K562 (cell line): Measurements from ENCODE around the gene EVL. TPM values are rescaled to one million over a fixed set of nuclear protein-coding genes. Genes with fewer than 3 reads are reported as not detected.

ENCODE experiments used
- ATF3 ChIP-seq, 2 experiments: fragments of 450-650 bp in 1 of 2; sonication (generic) in 1 of 2; formaldehyde crosslinking in 1 of 2; IDR thresholded peaks in 1 of 2; conservative IDR thresholded peaks in 1 of 2; 2 replicates each; pipeline versions ENCODE4 v1.6.1 to v1.8.1; 2016 to 2023; ENCODE audit warnings: mild to moderate bottlenecking in 2 of 2, moderate library complexity in 2 of 2, inconsistent platforms in 1 of 2, missing genetic modification reagents in 1 of 2
- ATF7 ChIP-seq: fragments of 450-650 bp; IDR thresholded peaks from 2 replicates; pipeline ENCODE4 v1.7.1; 2014; ENCODE audit warnings: mild to moderate bottlenecking, moderate library complexity
- CBFA2T3 ChIP-seq: fragments of 450-650 bp; IDR thresholded peaks from 2 replicates; pipeline ENCODE4 v1.6.1; 2017
- HDAC1 ChIP-seq, 2 experiments: fragments of 450-650 bp; IDR thresholded peaks; 2 replicates each; pipeline ENCODE4 v1.6.1; 2016 to 2017; ENCODE audit warnings: inconsistent platforms in 1 of 2, mild to moderate bottlenecking in 1 of 2, moderate library complexity in 1 of 2
- KLF1 ChIP-seq: fragments of 450-650 bp; IDR thresholded peaks from 2 replicates; pipeline ENCODE4 v1.6.1; 2016; ENCODE audit warnings: missing genetic modification characterization, missing compliant biosample characterization
- NBN ChIP-seq: fragments of 450-650 bp; IDR thresholded peaks from 2 replicates; pipeline ENCODE4 v1.6.1; 2016; ENCODE audit warnings: low read depth, mild to moderate bottlenecking
- NFRKB ChIP-seq: fragments of 450-650 bp; IDR thresholded peaks from 2 replicates; pipeline ENCODE4 v1.6.1; 2016; ENCODE audit warnings: low read depth
- POLR2H ChIP-seq: IDR thresholded peaks from 2 replicates; pipeline ENCODE4 v1.6.1; 2016; ENCODE audit warnings: missing genetic modification characterization, low read depth, mild to moderate bottlenecking, control low read depth, missing compliant biosample characterization, moderate library complexity
- PREB ChIP-seq: sonication (generic); formaldehyde crosslinking; IDR thresholded peaks from 2 replicates; pipeline ENCODE4 v1.8.1; 2023; ENCODE audit warnings: mild to moderate bottlenecking, missing genetic modification reagents
- RB1 ChIP-seq: fragments of 450-650 bp; IDR thresholded peaks from 2 replicates; pipeline ENCODE4 v1.6.1; 2017; ENCODE audit warnings: low read depth, mild to moderate bottlenecking
- SRF ChIP-seq, 2 experiments: fragments of 250-450, 450-650 bp in 1 of 2; sonication (Bioruptor Pico) in 1 of 2; sonication (generic) in 1 of 2; formaldehyde crosslinking; IDR thresholded peaks; 2 replicates each; pipeline versions ENCODE4 v1.5.0 to v1.5.1; 2020 to 2022; ENCODE audit warnings: mild to moderate bottlenecking in 1 of 2, missing genetic modification reagents in 1 of 2
- SRSF1 ChIP-seq: fragments of 200-400 bp; formaldehyde crosslinking; IDR thresholded peaks from 2 replicates; pipeline ENCODE4 v1.6.1; 2017; ENCODE audit warnings: mild to moderate bottlenecking, low read depth, low read length, moderate library complexity
- SRSF9 ChIP-seq: fragments of 200-400 bp; formaldehyde crosslinking; IDR thresholded peaks from 2 replicates; pipeline ENCODE4 v1.6.1; 2017; ENCODE audit warnings: low read depth, low read length, borderline replicate concordance
- TEAD4 ChIP-seq, 2 experiments: sonication (generic) in 1 of 2; formaldehyde crosslinking in 1 of 2; IDR thresholded peaks; 2 replicates each; pipeline versions ENCODE4 v1.6.1 to v1.8.0; 2012 to 2022; ENCODE audit warnings: borderline replicate concordance in 1 of 2, inconsistent platforms in 1 of 2, low read length in 1 of 2, mild to moderate bottlenecking in 1 of 2, missing genetic modification reagents in 1 of 2
- ZBTB2 ChIP-seq: fragments of 450-650 bp; IDR thresholded peaks from 2 replicates; pipeline ENCODE4 v1.6.1; 2016; ENCODE audit warnings: antibody characterized with exemption
- ZFP36 ChIP-seq: fragments of 150-350 bp; IDR thresholded peaks from 2 replicates; pipeline ENCODE4 v1.6.1; 2018; ENCODE audit warnings: low read length, low read depth; ENCODE audit not compliant: partially characterized antibody
- ZKSCAN8 ChIP-seq: fragments of 200-800 bp; sonication (Bioruptor generic); IDR thresholded peaks from 2 replicates; pipeline ENCODE4 v1.6.1; 2016; ENCODE audit warnings: missing genetic modification characterization, missing compliant biosample characterization
- ZNF175 ChIP-seq: fragments of 200-800 bp; sonication (Bioruptor generic); IDR thresholded peaks from 2 replicates; pipeline ENCODE4 v1.6.1; 2016; ENCODE audit warnings: low read depth, mild to moderate bottlenecking, missing genetic modification characterization, missing compliant biosample characterization
- polyA plus RNA-seq, 8 experiments: library from polyadenylated mRNA; depleted of rRNA in 4 of 8; stranded (reverse) in 5 of 8; unstranded in 3 of 8; fragments of >200 nt; fragmentation: Nextera tagmentation in 2 of 8; fragmentation: Illumina TruSeq in 1 of 8; extraction: Ambion mirVana in 2 of 8; extraction: Trizol in 1 of 8; gene quantifications; 2 replicates each; pipeline versions ENCODE4 v1.2.1 to v1.2.3, GENCODE V29; 2011 to 2014; ENCODE audit warnings: inconsistent platforms in 1 of 8, missing spikeins in 1 of 8
- total RNA-seq, 7 experiments: library from RNA; depleted of rRNA in 6 of 7; stranded (reverse); fragments of >200 nt in 6 of 7; fragmentation: Illumina TruSeq in 2 of 7; extraction: Trizol in 2 of 7; gene quantifications; 2 replicates each; pipeline versions ENCODE4 v1.2.1 to v1.2.3, GENCODE V29; 2011 to 2021; ENCODE audit warnings: low replicate concordance in 1 of 7

The EVL gene
- total and polyA plus RNA-seq, 9 of the 15 experiments (the other 6 are each of a cell fraction or from before 2014, with no cell fraction given), result 2.9 to 43.4 (median 23.9) TPM

DNA sequence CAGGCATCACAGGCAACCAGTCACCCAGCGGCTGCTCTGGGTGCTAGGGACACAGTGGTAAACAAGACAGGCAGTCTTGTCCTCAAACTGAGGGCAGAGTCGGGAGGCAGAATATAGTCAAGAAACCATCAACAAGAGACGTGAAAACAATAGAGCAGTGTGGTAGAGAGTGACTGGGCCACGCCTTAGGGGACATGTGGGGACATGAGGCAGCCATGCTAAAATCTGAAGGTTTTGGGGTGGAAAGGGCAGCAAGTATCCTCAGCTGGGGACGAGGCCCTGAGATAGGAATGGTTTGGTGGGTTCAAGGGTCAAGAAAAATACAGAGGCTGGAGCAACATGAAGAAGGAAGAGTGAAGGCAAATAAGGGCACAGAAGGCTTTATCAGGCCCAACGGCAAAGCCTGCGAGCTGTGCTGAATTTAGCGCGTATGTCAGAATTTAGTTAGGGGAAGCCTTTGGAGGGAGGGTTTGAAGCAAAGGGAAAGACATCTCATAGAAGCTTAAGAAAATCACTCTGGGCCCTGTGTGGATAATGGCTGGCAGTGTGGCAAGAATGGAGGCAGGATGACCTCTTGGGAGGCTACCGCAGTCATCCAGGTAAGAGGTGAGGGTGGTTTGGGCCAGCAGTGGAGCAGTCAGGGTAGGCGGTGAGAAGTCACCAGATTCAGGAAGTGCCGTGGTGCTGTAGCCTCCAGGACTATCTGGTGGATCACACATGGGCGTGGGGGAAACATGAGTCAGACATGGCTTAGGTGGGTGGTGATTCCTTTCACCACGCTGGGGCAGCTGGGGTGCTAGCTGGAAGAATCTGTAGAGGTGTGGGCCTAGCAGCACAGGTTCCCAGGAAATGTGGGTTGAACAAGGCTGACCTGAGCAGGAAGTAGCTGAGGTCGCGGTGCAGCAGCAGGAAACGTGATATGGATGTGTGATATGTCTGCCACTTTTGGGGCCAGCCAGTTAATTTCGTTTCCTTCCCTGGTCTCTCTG is 3.0 kb downstream of the EVL start (continued):
- TF ChIP-seq PREB (CRISPR knock-in tag) (no peak), SRF (CRISPR knock-in tag; IDR thresholded peaks at IDR 0.05) (no peak), ZNF175 (peak; percentile 55), ATF3 (IDR thresholded peaks at IDR 0.05) (peak; percentile 90), ATF3 (CRISPR knock-in tag; conservative IDR thresholded peaks at IDR 0.05) (no peak), ZFP36 (no peak), RB1 (no peak), KLF1 (tag) (peak; percentile 34; the same call in 1 of the 2 replicates), NBN (peak; percentile 27; the same call in 1 of the 2 replicates), POLR2H (tag) (no peak), ZKSCAN8 (peak; percentile 33; the same call in 1 of the 2 replicates), NFRKB (peak; percentile 76), CBFA2T3 (peak; percentile 76), SRSF1 (no peak), ZBTB2 (peak; percentile 73), HDAC1 (IDR thresholded peaks at IDR 0.05) (peak in 1 of 2 experiments; percentile 66; a peak in 2 of 4 replicates), ATF7 (peak; percentile 52), SRSF9 (no peak), TEAD4 (IDR thresholded peaks at IDR 0.05; ENCODE audit: low read length) (peak; percentile 70), TEAD4 (CRISPR knock-in tag; IDR thresholded peaks at IDR 0.05; ENCODE audit: borderline replicate concordance) (no peak)
